Suppressor macrophage treated with lipopolysaccharide for 1 hour (primary cell): ENCODE results near the gene NSMCE1.

Experiments used
- DNase-seq, 3 donors: peaks; one replicate each; pipeline ENCODE4 v3.0.0-alpha.2; 2020 to 2022

NSMCE1 gene

DNA sequence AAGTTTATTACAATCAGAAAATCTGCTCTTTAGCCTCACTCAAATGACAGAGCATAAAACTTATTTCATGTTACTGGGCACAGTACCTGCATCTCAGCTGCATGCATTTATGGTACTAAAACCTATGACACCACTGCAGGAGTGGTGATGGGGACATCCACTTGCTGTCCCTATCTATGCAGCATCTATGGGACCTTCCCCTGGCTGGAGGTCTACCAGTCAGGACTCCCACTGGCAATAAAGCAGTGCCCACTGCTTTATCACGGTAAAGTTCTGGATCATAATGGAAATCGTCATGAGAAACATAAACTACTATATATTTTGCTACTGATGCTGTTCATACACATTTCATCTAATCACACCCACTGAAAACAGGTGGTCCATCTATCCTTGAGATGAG is 26.2 kb downstream of the NSMCE1 start:
- DNase-seq = no peak

- no peak for DNase-seq
Measured at GRCh38 chr16:27241658-27242057, 26.9 kb downstream of the NSMCE1 start.

DNA sequence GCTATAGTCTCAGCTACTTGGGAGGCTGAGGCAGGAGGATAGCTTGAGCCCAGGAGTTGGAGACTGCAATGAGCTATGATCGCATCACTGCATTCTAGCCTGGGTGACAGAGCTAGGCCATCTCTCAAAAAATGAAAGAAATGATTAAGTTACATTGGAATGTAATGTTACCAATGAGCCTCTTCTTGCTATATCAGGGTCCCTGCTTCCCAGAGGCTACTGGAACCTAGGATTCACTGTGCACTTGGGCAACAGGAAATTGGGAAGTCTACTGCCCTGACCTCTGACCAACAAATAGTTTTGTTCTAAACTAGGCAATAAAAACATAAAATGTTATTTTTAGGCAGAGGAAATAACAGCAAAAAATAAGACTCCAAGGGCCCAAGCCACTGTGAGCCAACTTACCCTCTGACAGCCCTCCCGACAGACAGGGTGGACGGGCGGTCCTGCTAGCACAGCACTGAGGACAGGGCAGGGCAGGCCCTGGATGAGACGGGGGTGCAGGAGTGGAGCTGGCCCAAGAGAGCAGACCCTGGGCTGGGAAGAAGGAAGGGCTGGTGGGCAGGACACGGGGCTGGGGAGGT is 27.5 kb downstream of the NSMCE1 start:
- DNase-seq = no peak

- no peak for DNase-seq
Measured at GRCh38 chr16:27239906-27240655, 28.5 kb downstream of the NSMCE1 start.

- DNase-seq = no peak
Measured at GRCh38 chr16:27239026-27239425, 29.5 kb downstream of the NSMCE1 start.

- DNase-seq = no peak
Measured at GRCh38 chr16:27238591-27238990, 30.0 kb downstream of the NSMCE1 start.

- DNase-seq = peak; percentile 48 to 59 (median 55)
Measured at GRCh38 chr16:27238016-27238587, 30.5 kb downstream of the NSMCE1 start.

GRCh38 chr16:27237219-27238015 is 31.2 kb downstream of the NSMCE1 start:
- DNase-seq = peak; percentile 53 to 88 (median 83)

GRCh38 chr16:27236635-27237218 is 31.8 kb downstream of the NSMCE1 start:
- DNase-seq = peak in 1 of 3 donors; percentile 74

GRCh38 chr16:27235938-27236245 is 32.7 kb downstream of the NSMCE1 start:
- DNase-seq = no peak

- peak; percentile 74 to 77 (median 76) for DNase-seq
Measured at GRCh38 chr16:27235055-27235937, 33.3 kb downstream of the NSMCE1 start.

DNA sequence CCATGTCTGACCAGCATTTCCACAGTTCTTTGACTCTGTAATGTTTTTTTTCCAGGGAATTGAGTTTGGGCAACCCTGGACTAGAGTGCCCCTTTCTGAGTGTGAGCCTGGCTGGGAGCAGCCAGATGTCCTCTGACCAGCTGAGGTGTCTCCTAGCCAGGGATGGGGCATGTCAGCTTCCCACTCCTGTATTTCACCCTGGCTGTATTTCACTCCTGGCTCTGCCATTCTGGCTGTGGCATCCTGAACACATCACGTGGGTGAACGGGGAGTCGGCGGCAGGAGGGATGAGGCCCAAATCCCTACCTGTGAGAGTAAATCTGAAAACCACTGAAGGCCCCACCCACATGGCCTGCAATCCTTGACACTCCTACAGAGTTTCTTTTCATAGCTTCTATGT is 34.0 kb downstream of the NSMCE1 start:
- DNase-seq = no peak

DNA sequence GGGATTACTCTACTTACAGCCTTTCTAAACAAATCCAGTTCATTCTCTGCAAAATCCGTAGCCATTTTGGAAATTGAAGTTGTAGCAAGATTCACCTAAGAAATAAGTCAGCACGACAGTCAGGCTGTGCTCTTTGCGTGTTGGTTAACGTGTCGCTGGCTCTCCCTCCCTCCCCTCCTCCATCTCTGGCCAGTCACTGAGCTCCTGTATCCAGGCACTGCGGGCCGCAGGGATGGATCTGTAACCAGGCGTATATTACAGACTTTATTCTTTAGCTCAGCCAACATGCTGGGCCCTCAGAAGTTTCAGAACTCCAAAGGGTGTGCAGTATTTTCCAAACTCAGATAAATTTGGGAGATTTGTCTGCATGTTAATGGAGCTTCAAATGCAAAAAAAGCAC is 34.4 kb downstream of the NSMCE1 start:
- no peak for DNase-seq

- DNase-seq = no peak
Measured at GRCh38 chr16:27233731-27234130, 34.8 kb downstream of the NSMCE1 start.

- no peak for DNase-seq
Measured at GRCh38 chr16:27232901-27233625, 35.5 kb downstream of the NSMCE1 start.

GRCh38 chr16:27232061-27232900 is 36.3 kb downstream of the NSMCE1 start:
- peak in 1 of 3 donors; percentile 35 for DNase-seq

DNA sequence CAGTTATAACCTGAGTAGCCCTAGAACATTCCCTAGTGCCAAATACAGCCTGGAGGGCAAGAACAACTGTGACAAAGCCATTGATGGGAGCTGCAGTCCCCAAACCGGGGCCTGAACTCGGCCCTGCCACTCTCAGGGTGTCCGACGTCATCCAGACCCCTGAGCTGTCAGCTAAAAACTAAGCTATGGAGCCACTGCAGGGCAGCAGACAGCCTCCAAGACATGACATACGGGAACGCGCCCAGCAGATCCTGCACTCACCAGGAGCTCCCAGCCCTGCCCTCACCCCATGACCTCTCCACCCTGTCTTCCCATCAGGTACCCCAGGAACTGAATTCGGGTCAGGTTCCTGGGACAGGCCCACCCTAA is 36.9 kb downstream of the NSMCE1 start:
- DNase-seq = no peak

DNA sequence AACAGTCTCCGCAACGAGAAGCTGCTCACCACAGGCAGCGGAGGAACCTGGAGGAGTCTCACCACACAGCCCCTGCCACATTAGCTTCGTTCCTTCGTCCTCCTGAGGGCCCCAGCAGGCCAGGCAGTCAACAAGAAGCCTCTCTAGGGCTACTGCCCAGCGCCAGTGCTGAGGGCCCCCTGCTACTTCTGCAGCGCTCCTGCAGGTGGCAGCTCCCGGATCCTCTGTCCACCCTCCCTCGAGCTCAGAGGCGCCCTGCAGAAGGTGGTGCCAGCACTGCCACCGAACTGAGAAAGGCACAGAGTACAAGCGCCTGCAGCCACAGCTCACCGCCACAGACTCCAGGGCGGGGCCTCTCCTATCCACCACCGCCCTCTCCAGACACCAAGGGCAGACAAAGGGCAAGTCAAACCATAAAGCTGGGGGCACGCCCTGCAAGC is 38.0 kb downstream of the NSMCE1 start:
- DNase-seq = no peak

DNA sequence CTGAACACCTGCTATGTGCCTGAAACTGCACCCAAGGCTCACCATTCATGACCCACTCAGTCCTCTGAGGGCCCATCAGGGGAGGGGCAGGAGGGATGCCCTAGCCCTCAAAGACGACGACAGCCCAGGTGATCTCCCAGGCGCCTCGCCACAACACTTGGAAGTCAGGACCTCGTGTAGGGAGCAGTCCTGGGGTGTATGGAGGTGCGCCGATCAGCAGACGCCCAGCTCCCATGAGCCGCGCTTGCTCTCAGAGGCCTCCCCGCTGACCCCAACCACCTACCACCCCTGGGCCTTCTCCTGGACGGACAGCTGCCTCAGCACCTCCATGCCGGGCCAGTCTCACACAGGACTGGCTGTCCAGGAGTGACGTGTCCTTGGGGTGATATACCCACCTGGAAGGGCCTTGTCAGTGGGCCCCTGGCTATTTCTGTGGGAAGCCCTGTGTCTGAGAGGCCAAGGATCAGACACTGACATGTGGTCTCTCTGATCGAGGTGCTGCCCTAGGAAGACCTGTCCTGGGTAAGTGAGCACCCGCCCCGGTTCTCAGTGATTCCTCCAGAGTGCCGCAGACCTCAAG is 38.6 kb downstream of the NSMCE1 start:
- no peak for DNase-seq
